T-helper 1 cell treated with Interleukin-12 subunit alpha and Interleukin-12 subunit beta and Interleukin-4 antibody, amounts not matched to agents 30 μg/mL and 1 μg/mL, for 36 hours (primary cell): ENCODE results near the gene AUTS2.

Experiments used
- H3K27ac Mint-ChIP-seq: one replicate; pipeline ENCODE4 v1.8.0; 2021; ENCODE audit warnings: mild to moderate bottlenecking, mixed read lengths
- H3K27me3 Mint-ChIP-seq: one replicate; pipeline ENCODE4 v1.8.0; 2021; ENCODE audit warnings: low read depth, mixed read lengths
- H3K36me3 Mint-ChIP-seq: one replicate; pipeline ENCODE4 v1.8.0; 2021; ENCODE audit warnings: low read depth, mixed read lengths
- H3K4me1 Mint-ChIP-seq: one replicate; pipeline ENCODE4 v1.8.0; 2021; ENCODE audit warnings: low read depth, mixed read lengths
- H3K4me3 Mint-ChIP-seq: one replicate; pipeline ENCODE4 v1.8.0; 2021; ENCODE audit warnings: mild to moderate bottlenecking, moderate library complexity, mixed read lengths
- H3K9me3 Mint-ChIP-seq: one replicate; pipeline ENCODE4 v1.8.0; 2021; ENCODE audit warnings: mixed read lengths

AUTS2 gene

DNA sequence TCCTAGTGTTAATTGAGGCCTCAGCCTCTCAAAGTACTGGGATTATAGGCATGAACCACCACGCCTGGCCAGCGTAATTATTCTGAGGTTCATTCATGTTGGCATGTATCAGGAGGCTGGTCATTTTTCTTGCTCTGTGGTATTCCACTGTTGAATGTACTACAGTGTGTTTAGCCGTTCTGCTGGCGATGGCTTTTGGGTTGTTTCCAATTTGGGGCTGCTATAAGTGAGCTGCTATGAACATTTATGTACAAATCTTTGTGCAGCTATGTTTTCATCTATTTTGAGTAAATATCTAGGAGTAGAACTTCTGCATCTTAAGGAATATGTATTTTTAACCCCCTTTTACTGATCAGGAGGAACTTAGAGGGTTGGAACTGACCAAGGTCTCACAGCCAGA lies 145.8 kb downstream of the AUTS2 start:
- H3K4me1 Mint-ChIP-seq, result no peaks in the 10 kb centered on the region
- H3K36me3 Mint-ChIP-seq, result no peaks in the 10 kb centered on the region
- no peak overlapping the region for H3K4me3 Mint-ChIP-seq
- peaks cover 5% of the 10 kb centered on the region for H3K9me3 Mint-ChIP-seq
- no peaks in the 10 kb centered on the region for H3K27me3 Mint-ChIP-seq
- no peak overlapping the region for H3K27ac Mint-ChIP-seq

- Mint-ChIP-seq H3K4me1 (no peaks in the 10 kb centered on the region), H3K36me3 (no peaks in the 10 kb centered on the region)
These were observed 148.1 kb downstream of the AUTS2 start for GRCh38 chr7:69746383-69746782.

GRCh38 chr7:69747144-69747543 lies 148.9 kb downstream of the AUTS2 start:
- peaks cover 5% of the 10 kb centered on the region for H3K9me3 Mint-ChIP-seq
- no peaks in the 10 kb centered on the region for H3K27me3 Mint-ChIP-seq
- H3K36me3 Mint-ChIP-seq, result no peaks in the 10 kb centered on the region
- no peak overlapping the region for H3K27ac Mint-ChIP-seq
- H3K4me3 Mint-ChIP-seq, result no peak overlapping the region
- H3K4me1 Mint-ChIP-seq, result no peaks in the 10 kb centered on the region

More at GRCh38 chr7:69746383-69746782, 148.1 kb downstream of the AUTS2 start:
- Mint-ChIP-seq H3K27me3 (no peaks in the 10 kb centered on the region), H3K27ac (no peak overlapping the region), H3K9me3 (peaks cover 5% of the 10 kb centered on the region), H3K4me3 (no peak overlapping the region)

GRCh38 chr7:69748530-69748929 lies 150.3 kb downstream of the AUTS2 start:
- H3K4me3 Mint-ChIP-seq, result no peak overlapping the region
- H3K4me1 Mint-ChIP-seq, result no peaks in the 10 kb centered on the region
- no peaks in the 10 kb centered on the region for H3K36me3 Mint-ChIP-seq
- H3K27ac Mint-ChIP-seq, result no peak overlapping the region
- no peaks in the 10 kb centered on the region for H3K27me3 Mint-ChIP-seq
- peaks cover 5% of the 10 kb centered on the region for H3K9me3 Mint-ChIP-seq

- Mint-ChIP-seq H3K4me1 (no peaks in the 10 kb centered on the region), H3K4me3 (no peak overlapping the region), H3K27me3 (no peaks in the 10 kb centered on the region), H3K9me3 (peaks cover 5% of the 10 kb centered on the region), H3K27ac (no peak overlapping the region), H3K36me3 (no peaks in the 10 kb centered on the region)
These were observed 151.2 kb downstream of the AUTS2 start for GRCh38 chr7:69749372-69749979.

DNA sequence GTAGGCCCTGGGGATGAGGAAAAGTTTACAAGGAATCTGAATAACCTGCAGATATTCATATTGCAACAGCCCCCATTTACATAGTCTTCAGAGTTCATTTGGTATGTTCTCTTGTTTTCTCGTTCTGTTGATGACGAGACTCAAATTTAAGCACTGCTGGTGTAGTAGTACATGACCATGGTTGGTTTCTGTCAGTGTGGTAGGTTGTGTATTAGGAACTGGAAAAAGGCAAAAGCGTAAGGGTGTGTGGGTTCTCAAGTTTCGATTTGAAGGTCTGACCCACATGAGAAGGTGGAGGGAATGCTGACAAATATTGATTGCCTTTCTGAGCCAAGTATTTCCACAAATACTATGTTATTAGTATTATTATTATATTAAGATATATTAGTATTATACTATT lies 151.7 kb downstream of the AUTS2 start:
- H3K36me3 Mint-ChIP-seq, result no peaks in the 10 kb centered on the region
- no peaks in the 10 kb centered on the region for H3K27me3 Mint-ChIP-seq
- H3K27ac Mint-ChIP-seq, result no peak overlapping the region
- H3K9me3 Mint-ChIP-seq, result peaks cover 5% of the 10 kb centered on the region
- no peaks in the 10 kb centered on the region for H3K4me1 Mint-ChIP-seq
- no peak overlapping the region for H3K4me3 Mint-ChIP-seq

- Mint-ChIP-seq H3K4me1 (no peaks in the 10 kb centered on the region), H3K36me3 (no peaks in the 10 kb centered on the region), H3K27me3 (no peaks in the 10 kb centered on the region), H3K9me3 (peaks cover 5% of the 10 kb centered on the region), H3K4me3 (no peak overlapping the region), H3K27ac (no peak overlapping the region)
These were observed 152.8 kb downstream of the AUTS2 start for GRCh38 chr7:69751026-69751425.

DNA sequence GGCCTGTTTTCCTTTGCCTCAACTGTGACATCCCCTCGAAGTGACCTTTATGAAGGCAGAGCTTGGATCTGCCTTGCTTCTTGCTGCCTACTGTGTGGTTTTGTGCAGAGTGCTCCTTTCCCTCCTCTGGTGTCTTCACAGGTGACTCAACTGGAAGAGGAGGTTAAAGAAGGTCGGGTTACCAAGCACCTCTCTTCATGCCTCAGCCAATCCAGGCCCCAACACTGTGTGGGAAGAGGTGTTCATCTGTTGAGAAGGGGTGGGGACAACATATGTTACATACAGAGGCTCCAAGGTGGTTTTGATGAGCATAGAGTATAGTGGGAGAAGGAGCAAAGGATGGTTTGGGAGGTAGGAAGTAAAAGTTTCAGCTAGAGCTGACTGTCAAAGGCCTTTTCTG lies 155.7 kb downstream of the AUTS2 start:
- Mint-ChIP-seq H3K4me3 (no peak overlapping the region), H3K27ac (no peak overlapping the region), H3K27me3 (no peaks in the 10 kb centered on the region), H3K36me3 (no peaks in the 10 kb centered on the region), H3K4me1 (no peaks in the 10 kb centered on the region), H3K9me3 (no peaks in the 10 kb centered on the region)

- H3K4me3 Mint-ChIP-seq, result no peak overlapping the region
- no peaks in the 10 kb centered on the region for H3K4me1 Mint-ChIP-seq
- no peaks in the 10 kb centered on the region for H3K9me3 Mint-ChIP-seq
- H3K27ac Mint-ChIP-seq, result no peak overlapping the region
- H3K36me3 Mint-ChIP-seq, result no peaks in the 10 kb centered on the region
- H3K27me3 Mint-ChIP-seq, result no peaks in the 10 kb centered on the region
These were observed 156.2 kb downstream of the AUTS2 start for GRCh38 chr7:69754476-69754875.

GRCh38 chr7:69756235-69756634 lies 158.0 kb downstream of the AUTS2 start:
- Mint-ChIP-seq H3K36me3 (no peaks in the 10 kb centered on the region), H3K4me3 (no peak overlapping the region), H3K4me1 (no peaks in the 10 kb centered on the region), H3K27me3 (no peaks in the 10 kb centered on the region), H3K9me3 (no peaks in the 10 kb centered on the region), H3K27ac (no peak overlapping the region)

- no peaks in the 10 kb centered on the region for H3K36me3 Mint-ChIP-seq
- H3K4me3 Mint-ChIP-seq, result no peak overlapping the region
- H3K27ac Mint-ChIP-seq, result no peak overlapping the region
- H3K27me3 Mint-ChIP-seq, result no peaks in the 10 kb centered on the region
- no peaks in the 10 kb centered on the region for H3K9me3 Mint-ChIP-seq
- H3K4me1 Mint-ChIP-seq, result no peaks in the 10 kb centered on the region
These were observed 159.3 kb downstream of the AUTS2 start for GRCh38 chr7:69757528-69757927.

DNA sequence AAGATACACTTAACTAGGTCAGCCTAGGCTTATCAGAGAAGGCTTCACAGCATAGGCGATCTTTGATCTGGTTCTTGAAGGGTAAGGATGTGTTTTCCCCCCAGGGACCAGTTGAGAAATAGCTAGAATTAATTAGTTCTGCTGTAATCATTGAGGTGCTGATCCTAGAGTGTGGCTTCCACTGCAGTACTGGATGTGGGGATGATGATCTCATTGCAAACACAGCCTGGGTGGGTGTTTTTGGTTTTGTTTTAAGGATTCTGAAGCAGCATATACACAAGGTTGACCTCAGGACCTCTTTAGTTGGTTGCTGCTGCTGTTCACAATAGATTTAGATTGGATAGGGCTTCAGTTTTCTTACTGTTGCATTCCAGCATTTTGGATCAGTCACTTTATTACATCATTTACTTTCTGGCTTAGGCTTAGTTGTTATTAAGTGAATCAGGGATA lies 159.7 kb downstream of the AUTS2 start:
- no peaks in the 10 kb centered on the region for H3K9me3 Mint-ChIP-seq

DNA sequence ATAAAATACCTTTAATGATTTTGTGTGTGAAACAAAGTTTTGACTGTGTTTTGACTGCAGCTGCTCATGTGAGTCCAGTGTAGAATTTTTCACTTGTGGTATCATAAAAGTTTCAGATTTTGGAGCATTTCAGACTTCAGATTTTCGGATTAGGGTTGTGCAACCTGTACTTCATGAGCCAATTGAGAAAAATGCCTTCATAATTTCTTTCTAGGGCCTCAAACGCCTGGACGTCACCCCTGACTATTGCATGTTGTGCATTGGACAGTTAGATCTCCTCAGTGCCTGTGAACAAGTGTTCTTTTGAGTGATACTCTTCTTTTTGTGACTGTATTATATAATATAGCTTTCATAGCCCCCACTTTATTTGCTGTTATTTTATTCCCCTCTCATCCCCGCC lies 161.1 kb downstream of the AUTS2 start:
- H3K4me1 Mint-ChIP-seq, result no peaks in the 10 kb centered on the region
- H3K9me3 Mint-ChIP-seq, result no peaks in the 10 kb centered on the region
- no peak overlapping the region for H3K27ac Mint-ChIP-seq
- no peaks in the 10 kb centered on the region for H3K27me3 Mint-ChIP-seq
- H3K36me3 Mint-ChIP-seq, result no peaks in the 10 kb centered on the region
- no peak overlapping the region for H3K4me3 Mint-ChIP-seq

More for the DNA sequence above, 159.7 kb downstream of the AUTS2 start:
- Mint-ChIP-seq H3K4me3 (no peak overlapping the region), H3K27ac (no peak overlapping the region), H3K4me1 (no peaks in the 10 kb centered on the region), H3K27me3 (no peaks in the 10 kb centered on the region), H3K36me3 (no peaks in the 10 kb centered on the region)

GRCh38 chr7:69761290-69761922 lies 163.1 kb downstream of the AUTS2 start:
- H3K36me3 Mint-ChIP-seq, result no peaks in the 10 kb centered on the region
- H3K4me1 Mint-ChIP-seq, result peaks cover 2% of the 10 kb centered on the region
- H3K27me3 Mint-ChIP-seq, result no peaks in the 10 kb centered on the region
- no peak overlapping the region for H3K4me3 Mint-ChIP-seq
- H3K9me3 Mint-ChIP-seq, result peaks cover 3% of the 10 kb centered on the region
- no peak overlapping the region for H3K27ac Mint-ChIP-seq

- Mint-ChIP-seq H3K36me3 (no peaks in the 10 kb centered on the region), H3K4me3 (no peak overlapping the region), H3K27me3 (no peaks in the 10 kb centered on the region), H3K27ac (no peak overlapping the region), H3K4me1 (peaks cover 2% of the 10 kb centered on the region), H3K9me3 (peaks cover 3% of the 10 kb centered on the region)
These were observed 164.6 kb downstream of the AUTS2 start for GRCh38 chr7:69762821-69763352.
